Stimulated activated CD8-positive, alpha-beta memory T cell treated with anti-CD3 and anti-CD28 coated beads, Interleukin-2, amount 100 ng/mL, for 1 hour (primary cell): Measurements from ENCODE around the gene PAK1IP1.
A peak's percentile ranks its signal among the peaks of the same experiment; 100 is the strongest.
"Not testable (repeated sequence)": the region's sequence is repeated elsewhere in the genome, so short reads cannot be mapped to it uniquely, and the experiment has no call there.

Experiments
- DNase-seq, 2 donors: peaks; one replicate each; pipeline ENCODE4 v3.0.0-alpha.2; 2020; ENCODE audit warnings: low read depth in 2 of 2

The PAK1IP1 gene

GRCh38 chr6:10690651-10691445 lies 3.9 kb upstream of the PAK1IP1 start:
- DNase-seq, result no peak

- DNase-seq, result no peak
These were observed 1.7 kb upstream of the PAK1IP1 start for GRCh38 chr6:10692965-10693538.

DNA sequence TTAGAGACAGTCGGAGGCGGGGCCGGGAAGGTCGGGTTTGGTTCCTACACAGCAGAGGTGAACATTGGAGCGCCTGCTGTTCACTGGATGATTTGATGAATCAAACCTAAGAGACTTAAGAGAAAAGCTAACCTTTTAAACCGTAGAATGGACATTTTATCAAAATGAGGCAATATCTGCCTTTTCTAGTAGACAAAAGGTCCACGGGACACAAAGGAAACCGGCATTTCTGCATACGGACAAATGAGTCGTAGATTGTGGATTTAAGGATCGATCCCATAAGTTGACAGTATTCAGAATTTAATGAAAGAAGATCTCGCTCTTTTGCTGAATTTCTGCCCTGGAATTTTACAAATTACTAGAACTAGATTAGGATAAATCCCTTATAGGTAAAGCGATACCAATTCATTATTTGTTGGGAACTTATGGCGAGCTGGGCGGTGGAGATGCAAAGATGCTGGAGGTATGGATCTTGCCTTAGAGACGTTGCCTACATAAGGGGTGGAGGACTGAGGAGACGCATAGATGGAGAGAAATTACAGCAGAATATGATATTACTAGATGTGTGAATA lies 400 bp downstream of the PAK1IP1 start:
- no peak for DNase-seq

GRCh38 chr6:10696655-10697054 lies 1.9 kb downstream of the PAK1IP1 start:
- DNase-seq, result no peak

- DNase-seq, result no peak
These were observed 19.2 kb downstream of the PAK1IP1 start for GRCh38 chr6:10713962-10714361.

DNA sequence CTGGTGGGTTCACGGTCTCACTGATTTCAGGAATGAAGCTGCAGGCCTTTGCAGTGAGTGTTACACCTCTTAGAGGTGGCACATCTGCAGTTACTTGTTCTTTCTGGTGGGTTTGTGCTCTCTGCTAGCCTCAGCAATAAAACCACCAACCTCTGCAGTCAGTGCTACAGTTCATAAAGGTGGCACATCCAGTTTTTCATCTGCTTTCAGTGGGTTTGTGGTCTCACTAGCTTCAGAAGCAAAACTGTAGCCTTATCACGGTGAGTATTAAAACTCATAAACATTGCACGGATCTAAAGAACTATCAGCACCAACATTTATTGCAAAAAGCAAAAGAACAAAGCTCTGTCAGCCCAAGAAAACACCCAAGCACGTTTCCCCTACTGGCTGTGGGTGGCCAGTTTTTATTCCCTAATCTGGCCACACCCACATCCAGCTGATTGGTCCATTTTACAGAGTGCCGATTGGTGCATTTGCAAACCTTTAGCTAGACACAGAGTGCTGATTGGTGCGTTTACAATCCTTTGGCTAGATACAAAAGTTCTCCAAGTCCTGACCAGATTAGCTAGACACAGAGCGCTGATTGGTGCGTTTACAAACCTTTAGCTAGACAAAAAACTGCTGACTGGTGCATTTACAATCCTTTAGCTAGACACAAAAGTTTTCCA lies 24.7 kb downstream of the PAK1IP1 start:
- DNase-seq, result no peak

DNA sequence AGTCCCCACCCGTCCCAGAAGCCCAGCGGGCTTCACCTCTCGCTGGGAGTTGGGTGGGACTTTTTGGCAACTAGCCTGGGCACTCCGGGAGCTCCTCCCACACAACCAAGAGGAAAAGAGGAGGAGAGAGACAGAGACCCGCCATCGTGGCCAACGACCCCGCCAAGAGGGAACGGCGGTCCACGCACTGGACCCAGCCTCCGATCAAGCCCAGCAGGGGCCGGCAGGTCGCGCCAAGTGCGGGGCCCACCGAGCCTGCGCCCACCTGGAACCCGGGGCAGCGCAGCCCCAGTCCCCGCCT lies 25.1 kb downstream of the PAK1IP1 start:
- DNase-seq, result no peak

GRCh38 chr6:10720265-10720959 lies 25.6 kb downstream of the PAK1IP1 start:
- DNase-seq, result peak; percentile 18 to 26

- not testable (repeated sequence) for DNase-seq
These were observed 26.4 kb downstream of the PAK1IP1 start for GRCh38 chr6:10720960-10721849.

GRCh38 chr6:10721850-10722569 lies 27.2 kb downstream of the PAK1IP1 start:
- DNase-seq, result no peak

GRCh38 chr6:10722570-10722819 lies 27.7 kb downstream of the PAK1IP1 start:
- DNase-seq, result no peak

GRCh38 chr6:10722820-10723566 lies 28.2 kb downstream of the PAK1IP1 start, which contains the start of gene TMEM14C:
TSS of gene TMEM14C (plus strand) at chr6:10723070. CDS start at chr6:10724614, 1,544 bp downstream.
- DNase-seq, result peak; percentile 58 to 61

GRCh38 chr6:10723567-10723881 lies 28.8 kb downstream of the PAK1IP1 start:
- DNase-seq, result no peak

- DNase-seq, result no peak
These were observed 30.3 kb downstream of the PAK1IP1 start for GRCh38 chr6:10725044-10725443.

DNA sequence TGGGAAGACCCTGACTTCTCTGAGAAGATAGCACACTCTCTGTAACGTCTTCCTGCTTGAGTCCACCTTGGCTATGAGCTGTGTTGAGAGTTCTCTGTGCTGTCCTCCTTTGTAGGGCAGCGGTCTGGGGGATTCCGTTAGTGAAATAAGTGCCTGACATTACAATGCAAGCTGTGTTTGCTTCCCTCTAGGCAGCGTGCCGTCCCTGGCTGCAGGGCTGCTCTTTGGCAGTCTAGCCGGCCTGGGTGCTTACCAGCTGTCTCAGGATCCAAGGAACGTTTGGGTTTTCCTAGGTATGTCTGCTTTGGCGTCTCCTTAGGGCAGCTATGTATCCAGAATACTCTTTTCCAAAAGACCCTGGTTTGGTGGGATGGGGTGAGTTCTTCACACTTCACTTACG lies 30.9 kb downstream of the PAK1IP1 start:
- DNase-seq, result no peak

- no peak for DNase-seq
These were observed 35.5 kb downstream of the PAK1IP1 start for GRCh38 chr6:10730254-10730653.

DNA sequence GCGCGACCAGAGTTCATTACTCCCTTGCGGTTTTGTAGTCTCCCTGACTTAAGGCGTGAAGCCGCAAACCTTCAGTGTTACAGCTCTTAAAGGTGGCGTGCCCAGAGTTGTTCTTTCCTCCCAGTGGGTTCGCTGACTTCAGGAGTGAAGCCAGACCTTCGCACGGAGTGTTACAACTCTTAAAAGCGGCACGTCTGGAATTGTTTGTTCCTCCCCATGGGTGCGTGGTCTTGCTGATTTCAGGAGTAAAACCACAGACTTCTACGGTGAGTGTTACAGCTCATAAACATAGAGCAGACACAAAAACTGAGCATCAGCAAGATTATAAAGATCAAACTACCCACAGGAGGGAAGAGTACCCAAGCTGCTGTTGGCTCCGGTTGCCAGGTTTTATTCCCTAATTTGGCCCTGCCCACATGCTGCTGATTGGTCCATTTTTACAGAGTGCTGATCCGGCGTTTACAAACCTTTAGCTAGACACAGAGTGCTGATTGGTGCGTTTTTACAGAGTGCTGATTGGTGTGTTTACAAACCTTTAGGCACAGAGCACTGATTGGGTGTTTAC lies 38.5 kb downstream of the PAK1IP1 start:
- peak in 1 of 2 donors; percentile 33 for DNase-seq

- no peak for DNase-seq
These were observed 39.1 kb downstream of the PAK1IP1 start for GRCh38 chr6:10733863-10734262.

GRCh38 chr6:10736731-10737130 lies 42.0 kb downstream of the PAK1IP1 start:
- no peak for DNase-seq

- no peak for DNase-seq
These were observed 45.3 kb downstream of the PAK1IP1 start for GRCh38 chr6:10740061-10740460.
